ENCODE data around the gene TBCCD1. TPM values are rescaled to one million over a fixed set of nuclear protein-coding genes. Genes with fewer than 3 reads are reported as not detected.

TBCCD1 gene
- total RNA-seq, 1 donor from 2014 or later, result 13.1 TPM

DNA sequence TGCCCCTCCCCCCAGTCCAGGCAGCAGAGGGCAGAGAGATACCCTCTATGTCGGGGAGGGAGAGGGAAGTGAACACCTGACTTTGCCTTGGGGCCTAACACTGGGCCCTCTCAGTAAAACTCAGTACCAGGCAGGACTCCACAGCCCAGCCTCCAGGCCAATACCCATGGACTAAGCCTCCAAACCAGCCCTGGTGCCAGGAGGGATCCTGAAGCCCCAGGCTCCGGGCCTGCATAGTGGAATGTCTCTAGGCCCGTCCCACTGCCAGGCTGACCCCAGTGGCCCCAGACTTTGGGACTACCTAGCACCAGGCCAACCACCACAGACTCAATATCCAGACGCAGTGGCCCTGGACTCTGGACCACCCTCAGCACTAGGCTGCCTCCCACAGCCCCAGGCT lies 69.5 kb downstream of the TBCCD1 start:
- DNase-seq (ENCODE audit: low spot score), result no peak

GRCh38 chr3:186496635-186497034 lies 70.5 kb downstream of the TBCCD1 start:
- no peak for DNase-seq (ENCODE audit: low spot score)

Other genes with a start within 250 kb of the TBCCD1 start
- 1.7 TPM for gene DGKG, start 205.1 kb downstream of the TBCCD1 start, total RNA-seq
- gene CRYGS, start 23.0 kb downstream of the TBCCD1 start, total RNA-seq, result 3.1 TPM
- 47.0 TPM for gene DNAJB11, start 3.4 kb upstream of the TBCCD1 start, total RNA-seq
- gene AHSG, start 45.7 kb upstream of the TBCCD1 start, total RNA-seq, result not detected
- not detected for gene FETUB, start 73.1 kb upstream of the TBCCD1 start, total RNA-seq
- gene HRG, start 98.7 kb upstream of the TBCCD1 start, total RNA-seq, result not detected
- not detected for gene KNG1, start 150.0 kb upstream of the TBCCD1 start, total RNA-seq
- 237 TPM for gene EIF4A2, start 216.2 kb upstream of the TBCCD1 start, total RNA-seq
- 6.4 TPM for gene RFC4, start 239.1 kb upstream of the TBCCD1 start, total RNA-seq